CD14-positive monocyte (primary cell): Measurements from ENCODE around the gene FGD6. TPM values are rescaled to one million over a fixed set of nuclear protein-coding genes. Genes with fewer than 3 reads are reported as not detected.
A peak's percentile ranks its signal among the peaks of the same experiment; 100 is the strongest.

Experiments used
- DNase-seq, 3 donors: peaks; one replicate each; pipeline ENCODE4 v3.0.0-alpha.2; 2011 to 2022
- H2AFZ ChIP-seq: 2 replicates; pipeline ENCODE4 v1.6.0; 2012; ENCODE audit warnings: mild to moderate bottlenecking, low read depth, low read length, inconsistent platforms; ENCODE audit not compliant: insufficient read depth, poor library complexity, severe bottlenecking
- H3K27ac ChIP-seq, 2 donors: 1 replicate in 1 of 2; 2 replicates in 1 of 2; pipeline ENCODE4 v1.5.1; 2012 to 2013; ENCODE audit warnings: low read length in 2 of 2, control low read depth in 1 of 2, inconsistent platforms in 1 of 2, low read depth in 1 of 2, mild to moderate bottlenecking in 1 of 2
- H3K27me3 ChIP-seq, 2 donors: one replicate each; pipeline versions ENCODE4 v1.6.0 to v1.6.1; 2011 to 2013; ENCODE audit warnings: low read length in 2 of 2; ENCODE audit not compliant: control insufficient read depth in 2 of 2, insufficient read depth in 2 of 2
- H3K36me3 ChIP-seq, 2 donors: replicated peaks in 1 of 2; 1 replicate in 1 of 2; 2 replicates in 1 of 2; pipeline versions ENCODE4 v1.5.1 to v1.6.1; 2012 to 2013; ENCODE audit warnings: low read length in 2 of 2, control low read depth in 1 of 2, inconsistent platforms in 1 of 2, mild to moderate bottlenecking in 1 of 2; ENCODE audit not compliant: insufficient read depth in 2 of 2, control insufficient read depth in 1 of 2
- H3K4me1 ChIP-seq, 2 donors: 1 replicate in 1 of 2; 2 replicates in 1 of 2; pipeline versions ENCODE4 v1.5.1 to v1.6.1; 2012 to 2013; ENCODE audit warnings: low read length in 2 of 2, control low read depth in 1 of 2, inconsistent platforms in 1 of 2, mild to moderate bottlenecking in 1 of 2, moderate library complexity in 1 of 2; ENCODE audit not compliant: insufficient read depth in 2 of 2, control insufficient read depth in 1 of 2
- H3K4me2 ChIP-seq: replicated peaks from 2 replicates; pipeline ENCODE3; 2012; ENCODE audit warnings: low read length, moderate library complexity, mild to moderate bottlenecking; ENCODE audit not compliant: poor library complexity, severe bottlenecking; ENCODE audit errors: extremely low read depth
- H3K4me3 ChIP-seq, 3 experiments: fragments of 200-600 bp in 1 of 3; sonication (generic) in 1 of 3; replicated peaks in 1 of 3; 1 replicate in 2 of 3; 2 replicates in 1 of 3; pipeline ENCODE4 v1.5.1; 2011 to 2013; ENCODE audit warnings: low read length in 3 of 3, mild to moderate bottlenecking in 3 of 3, control low read depth in 2 of 3, low read depth in 2 of 3, inconsistent platforms in 1 of 3, moderate library complexity in 1 of 3
- H3K79me2 ChIP-seq: 2 replicates; pipeline ENCODE4 v1.6.0; 2012; ENCODE audit warnings: mild to moderate bottlenecking, control low read depth, inconsistent platforms, low read length, moderate library complexity; ENCODE audit not compliant: insufficient read depth
- H3K9ac ChIP-seq: 2 replicates; pipeline ENCODE4 v1.6.0; 2017; ENCODE audit warnings: low read length, mild to moderate bottlenecking; ENCODE audit not compliant: insufficient read depth, poor library complexity, severe bottlenecking
- H3K9me3 ChIP-seq, 2 donors: replicated peaks in 1 of 2; 1 replicate in 1 of 2; 2 replicates in 1 of 2; pipeline versions ENCODE4 v1.5.1 to v1.6.1; 2012 to 2013; ENCODE audit warnings: low read length in 2 of 2, control low read depth in 1 of 2; ENCODE audit not compliant: control insufficient read depth in 1 of 2, insufficient read depth in 1 of 2
- H4K20me1 ChIP-seq: 2 replicates; pipeline ENCODE4 v1.6.0; 2012; ENCODE audit warnings: mild to moderate bottlenecking, low read length, control low read depth, moderate library complexity; ENCODE audit not compliant: insufficient read depth
- H3K27ac Mint-ChIP-seq, 7 donors: one replicate each; pipeline ENCODE4 v1.8.0; 2020; ENCODE audit warnings: mild to moderate bottlenecking in 7 of 7, mixed read lengths in 7 of 7, moderate library complexity in 6 of 7, inconsistent platforms in 2 of 7
- H3K27me3 Mint-ChIP-seq, 3 donors: one replicate each; pipeline ENCODE4 v1.8.0; 2021 to 2022; ENCODE audit warnings: low read depth in 3 of 3, mild to moderate bottlenecking in 3 of 3, mixed read lengths in 3 of 3, moderate library complexity in 3 of 3, inconsistent platforms in 1 of 3
- H3K36me3 Mint-ChIP-seq, 2 donors: one replicate each; pipeline ENCODE4 v1.8.0; 2020; ENCODE audit warnings: mixed read lengths in 2 of 2, inconsistent platforms in 1 of 2, mild to moderate bottlenecking in 1 of 2
- H3K4me1 Mint-ChIP-seq: one replicate; pipeline ENCODE4 v1.8.0; 2020; ENCODE audit warnings: mild to moderate bottlenecking, mixed read lengths
- H3K4me3 Mint-ChIP-seq, 2 donors: one replicate each; pipeline ENCODE4 v1.8.0; 2020; ENCODE audit warnings: mild to moderate bottlenecking in 2 of 2, mixed read lengths in 2 of 2, moderate library complexity in 1 of 2
- H3K9me3 Mint-ChIP-seq, 7 donors: one replicate each; pipeline ENCODE4 v1.8.0; 2020 to 2022; ENCODE audit warnings: mixed read lengths in 7 of 7, mild to moderate bottlenecking in 6 of 7, moderate library complexity in 6 of 7, inconsistent platforms in 2 of 7
- WGBS: methylation state at CpG from one replicate; pipeline ENCODE4 v1.1.5; 2013; ENCODE audit warnings: missing lambda C conversion rate; ENCODE audit not compliant: insufficient coverage; 5-methylcytosine and 5-hydroxymethylcytosine counted together
- intact Hi-C, 2 donors: fragments of 100-400 bp; cut with micrococcal nuclease; formaldehyde crosslinking; loops; one replicate each; pipeline versions ENCODE4 v1.15.0 to v1.15.1; 2023
- polyA plus RNA-seq, 3 donors: library from polyadenylated mRNA; depleted of rRNA in 1 of 3; unstranded in 2 of 3; stranded (reverse) in 1 of 3; fragments of 300-500 nt in 2 of 3; fragments of >200 nt in 1 of 3; fragmentation: Illumina TruSeq in 2 of 3; gene quantifications; 1 replicate in 2 of 3; 2 replicates in 1 of 3; pipeline ENCODE4 v1.2.3, GENCODE V29; 2012 to 2021
- TF ChIP-seq, protein P1 (sequence below): fragments of 200-600 bp; IDR thresholded peaks from one replicate; pipeline ENCODE4 v1.8.0; 2022; ENCODE audit warnings: antibody characterized with exemption, mild to moderate bottlenecking

Gene FGD6
- polyA plus RNA-seq, 3 donors = 4.0 to 8.1 (median 5.3) TPM

DNA sequence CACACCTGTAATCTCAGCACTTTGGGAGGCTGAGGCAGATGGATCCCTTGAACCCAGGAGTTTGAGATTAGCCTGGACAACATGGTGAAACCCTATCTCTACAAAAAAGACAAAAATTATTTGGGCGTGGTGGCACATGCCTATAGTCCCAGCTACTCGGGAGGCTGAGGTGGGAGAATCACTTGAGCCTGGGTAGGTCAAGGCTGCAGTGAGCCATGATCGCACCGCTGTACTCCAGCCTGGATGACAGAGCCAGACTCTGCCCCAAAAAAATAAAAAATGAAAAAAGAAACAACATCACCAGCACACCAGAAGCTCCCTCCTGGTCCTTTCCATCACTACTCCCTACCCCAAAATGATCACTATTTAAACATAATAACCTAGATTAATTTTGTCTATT, 2.9 kb upstream of the FGD6 start:
- Mint-ChIP-seq H3K9me3 (no peaks in the 10 kb centered on the region), H3K27ac (peak overlapping the region in 1 of 7 donors; percentile 41), H3K27me3 (no peaks in the 10 kb centered on the region), H3K4me3 (no peak overlapping the region), H3K4me1 (peaks cover 30% of the 10 kb centered on the region), H3K36me3 (peaks cover 10 to 15% of the 10 kb centered on the region in 2 donors)
- 100% methylated on average over 2 of the region's 4 CpGs for WGBS
- Histone ChIP-seq H3K27ac (no peak overlapping the region), H3K4me1 (peaks cover 12 to 32% of the 10 kb centered on the region in 2 donors), H3K9ac (no peak overlapping the region), H2AFZ (no peak overlapping the region), H4K20me1 (peaks cover 22% of the 10 kb centered on the region), H3K27me3 (no peaks in the 10 kb centered on the region), H3K9me3 (no peaks in the 10 kb centered on the region), H3K4me2 (no peak overlapping the region), H3K4me3 (no peak overlapping the region), H3K79me2 (peaks cover 90% of the 10 kb centered on the region), H3K36me3 (peaks cover 7 to 9% of the 10 kb centered on the region in 2 donors)
- intact Hi-C loops = no loop called here
- DNase-seq = no peak
- TF ChIP-seq, protein P1, sequence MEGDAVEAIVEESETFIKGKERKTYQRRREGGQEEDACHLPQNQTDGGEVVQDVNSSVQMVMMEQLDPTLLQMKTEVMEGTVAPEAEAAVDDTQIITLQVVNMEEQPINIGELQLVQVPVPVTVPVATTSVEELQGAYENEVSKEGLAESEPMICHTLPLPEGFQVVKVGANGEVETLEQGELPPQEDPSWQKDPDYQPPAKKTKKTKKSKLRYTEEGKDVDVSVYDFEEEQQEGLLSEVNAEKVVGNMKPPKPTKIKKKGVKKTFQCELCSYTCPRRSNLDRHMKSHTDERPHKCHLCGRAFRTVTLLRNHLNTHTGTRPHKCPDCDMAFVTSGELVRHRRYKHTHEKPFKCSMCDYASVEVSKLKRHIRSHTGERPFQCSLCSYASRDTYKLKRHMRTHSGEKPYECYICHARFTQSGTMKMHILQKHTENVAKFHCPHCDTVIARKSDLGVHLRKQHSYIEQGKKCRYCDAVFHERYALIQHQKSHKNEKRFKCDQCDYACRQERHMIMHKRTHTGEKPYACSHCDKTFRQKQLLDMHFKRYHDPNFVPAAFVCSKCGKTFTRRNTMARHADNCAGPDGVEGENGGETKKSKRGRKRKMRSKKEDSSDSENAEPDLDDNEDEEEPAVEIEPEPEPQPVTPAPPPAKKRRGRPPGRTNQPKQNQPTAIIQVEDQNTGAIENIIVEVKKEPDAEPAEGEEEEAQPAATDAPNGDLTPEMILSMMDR = no peak

DNA sequence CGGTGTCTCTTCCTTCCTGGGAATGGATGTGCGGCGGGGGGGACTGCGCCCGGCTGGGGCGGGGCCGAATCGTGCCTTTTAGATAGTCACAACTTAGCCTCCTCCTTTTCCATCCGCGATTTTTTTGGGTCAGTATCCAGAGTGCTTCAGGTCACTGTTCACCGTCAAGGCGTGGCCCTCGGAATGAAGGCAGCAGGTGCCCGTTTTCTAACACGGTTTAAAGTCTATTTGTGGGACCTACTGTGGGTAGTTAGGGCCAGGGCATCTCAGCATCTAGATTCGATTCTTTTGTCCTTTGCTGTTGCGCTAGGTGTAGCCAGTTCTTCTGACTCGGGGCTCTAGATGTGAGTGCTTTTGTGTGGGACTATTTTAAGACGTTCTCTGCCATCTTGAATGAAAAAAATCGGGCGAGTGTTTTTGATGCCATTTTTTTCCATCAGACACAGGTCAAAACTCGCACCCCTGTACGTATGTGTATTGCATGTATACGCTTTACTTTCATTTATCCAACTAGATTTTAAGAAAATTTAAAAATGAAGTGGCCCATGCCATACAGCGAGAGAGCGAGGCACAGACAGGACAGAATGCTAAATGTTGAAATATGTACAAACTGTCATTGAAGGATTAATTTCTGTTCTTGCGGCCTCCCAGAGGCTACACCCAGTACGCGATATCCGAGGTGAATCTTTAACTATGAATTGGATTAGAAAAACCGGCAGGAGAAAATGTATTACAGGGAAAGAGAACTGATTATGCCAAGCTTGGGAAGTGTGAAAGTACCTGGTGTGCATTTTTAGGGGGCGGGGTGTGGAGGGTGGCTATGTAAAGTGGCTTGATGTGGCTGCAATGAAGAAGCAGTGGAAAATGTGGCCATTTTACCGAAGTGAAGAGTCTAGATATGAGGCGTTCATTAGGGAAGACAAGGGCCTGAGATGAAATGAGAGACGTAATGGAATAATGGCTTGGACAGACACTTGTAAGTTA, 1.2 kb upstream of the FGD6 start:
- 3% methylated on average over 23 of the region's 35 CpGs for WGBS
- peak overlapping the region; percentile 73 to 94 for H3K27ac ChIP-seq
- peaks cover 35% of the 10 kb centered on the region for H3K4me1 Mint-ChIP-seq
- no peaks in the 10 kb centered on the region for H3K9me3 ChIP-seq
- peak overlapping the region; percentile 85 to 99 (median 93) for H3K4me3 ChIP-seq
- H3K27me3 ChIP-seq = no peaks in the 10 kb centered on the region
- H3K79me2 ChIP-seq = peaks cover 91% of the 10 kb centered on the region
- H3K9ac ChIP-seq = peak overlapping the region; percentile 89
- H4K20me1 ChIP-seq = peaks cover 21% of the 10 kb centered on the region
- TF ChIP-seq, protein P1 = no peak
- no peaks in the 10 kb centered on the region for H3K36me3 ChIP-seq
- no peak for DNase-seq
- H3K36me3 Mint-ChIP-seq = peaks cover 0 to 5% of the 10 kb centered on the region in 2 donors
- H3K27me3 Mint-ChIP-seq = no peaks in the 10 kb centered on the region
- peak overlapping the region; percentile 97 to 99 for H3K4me3 Mint-ChIP-seq
- H3K4me2 ChIP-seq = peak overlapping the region; percentile 98
- peaks cover 12 to 37% of the 10 kb centered on the region in 2 donors for H3K4me1 ChIP-seq
- intact Hi-C loops = loop anchor here (5.0 to 10.0 kb wide), 3 partner anchors 86 to 104 kb away; no protein-coding TSS in a partner anchor
- H2AFZ ChIP-seq = peak overlapping the region; percentile 93
- H3K27ac Mint-ChIP-seq = peak overlapping the region; percentile 87 to 96 (median 94)
- no peaks in the 10 kb centered on the region for H3K9me3 Mint-ChIP-seq
